GM23248 (cell line): ENCODE measurements around the gene FHOD1.

ENCODE experiments used
- EZH2 ChIP-seq: fragments of 200-600 bp; sonication (generic); IDR thresholded peaks from 2 replicates; pipeline ENCODE4 v1.6.1; 2018; ENCODE audit warnings: antibody characterized with exemption, mild to moderate bottlenecking; ENCODE audit not compliant: insufficient read depth, poor library complexity, severe bottlenecking
- EZH2phosphoT487 ChIP-seq: fragments of 200-600 bp; sonication (generic); IDR thresholded peaks from 2 replicates; pipeline ENCODE4 v1.6.1; 2018; ENCODE audit warnings: antibody characterized with exemption, moderate library complexity, mild to moderate bottlenecking, low read depth; ENCODE audit not compliant: insufficient read depth

- TF ChIP-seq EZH2phosphoT487 (no peak), EZH2 (no peak)
These were observed 34.5 kb downstream of the FHOD1 start for GRCh38 chr16:67212766-67213165.
